MM.1S (cell line): ENCODE measurements around the gene NTRK1.

Experiments used
- DNase-seq: peaks from one replicate; pipeline ENCODE4 v3.0.0-alpha.2; 2015
- H2AFZ ChIP-seq: fragments of 300-600 bp; sonication (generic); 2 replicates; pipeline ENCODE4 v1.6.0; 2016; ENCODE audit warnings: antibody characterized with exemption, low read length
- H3F3A ChIP-seq: fragments of 300-600 bp; sonication (generic); 2 replicates; pipeline ENCODE4 v1.6.1; 2016; ENCODE audit warnings: mild to moderate bottlenecking, antibody characterized with exemption, low read length, moderate library complexity, mixed read lengths; ENCODE audit not compliant: insufficient read depth
- H3K27ac ChIP-seq: fragments of 300-600 bp; sonication (generic); 2 replicates; pipeline ENCODE4 v1.5.1; 2016; ENCODE audit warnings: mild to moderate bottlenecking, low read length
- H3K27me3 ChIP-seq: fragments of 300-600 bp; sonication (generic); replicated peaks from 2 replicates; pipeline ENCODE4 v1.6.0; 2016; ENCODE audit warnings: low read length; ENCODE audit not compliant: insufficient read depth
- H3K36me3 ChIP-seq: fragments of 300-600 bp; sonication (generic); replicated peaks from 2 replicates; pipeline ENCODE4 v1.6.1; 2016; ENCODE audit warnings: mild to moderate bottlenecking, low read length, mixed read lengths; ENCODE audit not compliant: insufficient read depth
- H3K4me1 ChIP-seq: fragments of 300-600 bp; sonication (generic); 2 replicates; pipeline ENCODE4 v1.6.1; 2016; ENCODE audit warnings: low read length, mixed read lengths
- H3K4me2 ChIP-seq: fragments of 300-600 bp; sonication (generic); 2 replicates; pipeline ENCODE4 v1.6.0; 2016; ENCODE audit warnings: low read depth, low read length
- H3K4me3 ChIP-seq: fragments of 300-600 bp; sonication (generic); 2 replicates; pipeline ENCODE4 v1.5.1; 2016; ENCODE audit warnings: low read length, mixed read lengths
- H3K79me2 ChIP-seq: fragments of 300-600 bp; sonication (generic); 2 replicates; pipeline ENCODE4 v1.6.1; 2016; ENCODE audit warnings: mixed run types, low read length, mixed read lengths
- H3K9ac ChIP-seq: fragments of 300-600 bp; sonication (generic); 2 replicates; pipeline ENCODE4 v1.6.1; 2016; ENCODE audit warnings: low read length, mixed read lengths
- H3K9me2 ChIP-seq: fragments of 300-600 bp; sonication (generic); replicated peaks from 2 replicates; pipeline ENCODE4 v1.6.1; 2016; ENCODE audit warnings: mild to moderate bottlenecking, low read length, mixed read lengths; ENCODE audit not compliant: insufficient read depth
- H3K9me3 ChIP-seq: fragments of 300-600 bp; sonication (generic); replicated peaks from 2 replicates; pipeline ENCODE4 v1.6.1; 2016; ENCODE audit warnings: mild to moderate bottlenecking, low read length, mixed read lengths; ENCODE audit not compliant: insufficient read depth
- H4K20me1 ChIP-seq: fragments of 300-600 bp; sonication (generic); 2 replicates; pipeline ENCODE4 v1.6.1; 2016; ENCODE audit warnings: mild to moderate bottlenecking, low read length, moderate library complexity, mixed read lengths; ENCODE audit not compliant: insufficient read depth
- CTCF ChIP-seq: fragments of 300-600 bp; sonication (generic); IDR thresholded peaks from 2 replicates; pipeline ENCODE4 v1.5.1; 2016; ENCODE audit warnings: antibody characterized with exemption, low read length, mixed read lengths
- EZH2 ChIP-seq: fragments of 300-600 bp; sonication (generic); optimal IDR thresholded peaks from 2 replicates; pipeline ENCODE3; 2017; ENCODE audit warnings: low read depth, mild to moderate bottlenecking, antibody characterized with exemption, low read length, mixed read lengths
- EZH2phosphoT487 ChIP-seq: fragments of 300-600 bp; sonication (generic); IDR thresholded peaks from 2 replicates; pipeline ENCODE4 v1.6.1; 2018; ENCODE audit warnings: antibody characterized with exemption, low read length

Gene NTRK1

GRCh38 chr1:156845055-156845952, 15.4 kb upstream of the NTRK1 start:
- Histone ChIP-seq H2AFZ (no peak overlapping the region), H3K4me3 (no peak overlapping the region), H3K27ac (no peak overlapping the region), H4K20me1 (no peaks in the 10 kb centered on the region), H3K4me2 (peak overlapping the region; percentile 17; the same call in 1 of the 2 replicates), H3K4me1 (no peaks in the 10 kb centered on the region), H3K9me2 (no peaks in the 10 kb centered on the region), H3K36me3 (no peaks in the 10 kb centered on the region), H3F3A (no peaks in the 10 kb centered on the region), H3K9ac (no peak overlapping the region), H3K79me2 (no peaks in the 10 kb centered on the region), H3K9me3 (no peaks in the 10 kb centered on the region), H3K27me3 (peaks cover 68% of the 10 kb centered on the region)
- TF ChIP-seq EZH2phosphoT487 (no peak), EZH2 (no peak), CTCF (no peak)
- DNase-seq: no peak

- peaks cover 62% of the 10 kb centered on the region for H3K27me3 ChIP-seq
- H4K20me1 ChIP-seq: no peaks in the 10 kb centered on the region
- no peak overlapping the region for H3K9ac ChIP-seq
- H3K9me3 ChIP-seq: no peaks in the 10 kb centered on the region
- no peak for DNase-seq
- no peak overlapping the region for H3K4me2 ChIP-seq
- no peak overlapping the region for H3K27ac ChIP-seq
- no peak overlapping the region for H3K4me3 ChIP-seq
- no peaks in the 10 kb centered on the region for H3F3A ChIP-seq
- TF ChIP-seq EZH2phosphoT487 (no peak), CTCF (no peak), EZH2 (no peak)
- H3K36me3 ChIP-seq: no peaks in the 10 kb centered on the region
- no peak overlapping the region for H2AFZ ChIP-seq
- no peaks in the 10 kb centered on the region for H3K4me1 ChIP-seq
- H3K79me2 ChIP-seq: no peaks in the 10 kb centered on the region
- no peaks in the 10 kb centered on the region for H3K9me2 ChIP-seq
Observed at GRCh38 chr1:156845953-156846545, 14.6 kb upstream of the NTRK1 start.

- Histone ChIP-seq H2AFZ (no peak overlapping the region), H3K79me2 (no peaks in the 10 kb centered on the region), H3K4me3 (no peak overlapping the region), H3K9me2 (no peaks in the 10 kb centered on the region), H3K27ac (no peak overlapping the region), H3F3A (no peaks in the 10 kb centered on the region), H3K9me3 (no peaks in the 10 kb centered on the region), H3K36me3 (no peaks in the 10 kb centered on the region), H3K4me2 (no peak overlapping the region), H4K20me1 (no peaks in the 10 kb centered on the region), H3K4me1 (no peaks in the 10 kb centered on the region), H3K9ac (no peak overlapping the region), H3K27me3 (peaks cover 56% of the 10 kb centered on the region)
- DNase-seq: no peak
- TF ChIP-seq EZH2: no peak
- TF ChIP-seq EZH2phosphoT487: no peak
- TF ChIP-seq CTCF: no peak
Observed at GRCh38 chr1:156846643-156847042, 14.0 kb upstream of the NTRK1 start.
